Retinal pigment epithelial cell (primary cell): Measurements from ENCODE around the gene TAGAP.

Experiments used
- DNase-seq: peaks from one replicate; pipeline ENCODE4 v3.0.0-alpha.2; 2010; ENCODE audit warnings: low read depth
- H3K4me3 ChIP-seq: 2 replicates; pipeline ENCODE4 v1.5.1; 2011; ENCODE audit warnings: mild to moderate bottlenecking, low read length, control low read depth, moderate library complexity
- TF ChIP-seq, protein P1 (sequence below): conservative IDR thresholded peaks from 2 replicates; pipeline ENCODE4 v1.5.1; 2011; ENCODE audit warnings: low read depth, low read length, control low read depth, inconsistent platforms

Gene TAGAP

DNA sequence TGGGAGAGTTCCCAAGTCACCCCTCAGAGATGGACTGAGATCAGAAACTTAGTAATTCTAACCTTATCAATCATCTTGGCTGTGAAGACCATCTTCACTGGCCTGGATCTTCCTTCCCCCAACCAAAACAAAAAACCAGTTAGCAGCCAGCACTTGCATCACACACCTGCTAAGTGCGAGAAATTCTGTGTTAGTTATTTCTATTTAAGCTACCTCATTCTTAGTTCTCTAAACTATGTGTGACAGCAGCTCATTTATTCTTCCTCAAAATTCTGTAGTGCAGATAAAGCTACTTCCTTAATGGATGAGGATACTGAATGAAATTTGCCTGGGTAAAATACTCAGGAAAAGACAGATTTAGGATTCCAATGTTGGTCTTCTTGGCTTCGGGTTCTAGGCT lies 18.2 kb upstream of the TAGAP start:
- TF ChIP-seq, protein P1, sequence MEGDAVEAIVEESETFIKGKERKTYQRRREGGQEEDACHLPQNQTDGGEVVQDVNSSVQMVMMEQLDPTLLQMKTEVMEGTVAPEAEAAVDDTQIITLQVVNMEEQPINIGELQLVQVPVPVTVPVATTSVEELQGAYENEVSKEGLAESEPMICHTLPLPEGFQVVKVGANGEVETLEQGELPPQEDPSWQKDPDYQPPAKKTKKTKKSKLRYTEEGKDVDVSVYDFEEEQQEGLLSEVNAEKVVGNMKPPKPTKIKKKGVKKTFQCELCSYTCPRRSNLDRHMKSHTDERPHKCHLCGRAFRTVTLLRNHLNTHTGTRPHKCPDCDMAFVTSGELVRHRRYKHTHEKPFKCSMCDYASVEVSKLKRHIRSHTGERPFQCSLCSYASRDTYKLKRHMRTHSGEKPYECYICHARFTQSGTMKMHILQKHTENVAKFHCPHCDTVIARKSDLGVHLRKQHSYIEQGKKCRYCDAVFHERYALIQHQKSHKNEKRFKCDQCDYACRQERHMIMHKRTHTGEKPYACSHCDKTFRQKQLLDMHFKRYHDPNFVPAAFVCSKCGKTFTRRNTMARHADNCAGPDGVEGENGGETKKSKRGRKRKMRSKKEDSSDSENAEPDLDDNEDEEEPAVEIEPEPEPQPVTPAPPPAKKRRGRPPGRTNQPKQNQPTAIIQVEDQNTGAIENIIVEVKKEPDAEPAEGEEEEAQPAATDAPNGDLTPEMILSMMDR, result no peak
- no peak for DNase-seq
- no peak overlapping the region for H3K4me3 ChIP-seq

DNA sequence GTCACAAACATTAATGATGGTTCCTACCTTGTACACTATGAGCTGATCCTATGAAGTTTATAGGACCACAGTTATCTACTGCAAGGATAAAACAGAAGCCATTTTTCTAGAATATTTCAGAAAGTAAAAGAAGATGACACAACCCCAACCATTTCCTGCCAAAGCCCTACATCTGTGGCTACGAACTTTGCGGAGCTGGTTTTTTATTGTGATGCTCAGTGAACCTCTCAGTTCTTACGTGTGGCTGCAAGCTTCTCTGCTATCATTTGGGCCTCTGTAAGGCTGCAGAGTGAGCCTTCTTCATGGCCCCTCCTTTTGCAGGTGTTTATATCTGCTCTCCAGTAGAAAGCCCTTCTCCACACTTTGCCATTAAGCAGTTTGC lies 17.8 kb upstream of the TAGAP start:
- TF ChIP-seq, protein P1, result no peak
- DNase-seq, result no peak
- no peak overlapping the region for H3K4me3 ChIP-seq

DNA sequence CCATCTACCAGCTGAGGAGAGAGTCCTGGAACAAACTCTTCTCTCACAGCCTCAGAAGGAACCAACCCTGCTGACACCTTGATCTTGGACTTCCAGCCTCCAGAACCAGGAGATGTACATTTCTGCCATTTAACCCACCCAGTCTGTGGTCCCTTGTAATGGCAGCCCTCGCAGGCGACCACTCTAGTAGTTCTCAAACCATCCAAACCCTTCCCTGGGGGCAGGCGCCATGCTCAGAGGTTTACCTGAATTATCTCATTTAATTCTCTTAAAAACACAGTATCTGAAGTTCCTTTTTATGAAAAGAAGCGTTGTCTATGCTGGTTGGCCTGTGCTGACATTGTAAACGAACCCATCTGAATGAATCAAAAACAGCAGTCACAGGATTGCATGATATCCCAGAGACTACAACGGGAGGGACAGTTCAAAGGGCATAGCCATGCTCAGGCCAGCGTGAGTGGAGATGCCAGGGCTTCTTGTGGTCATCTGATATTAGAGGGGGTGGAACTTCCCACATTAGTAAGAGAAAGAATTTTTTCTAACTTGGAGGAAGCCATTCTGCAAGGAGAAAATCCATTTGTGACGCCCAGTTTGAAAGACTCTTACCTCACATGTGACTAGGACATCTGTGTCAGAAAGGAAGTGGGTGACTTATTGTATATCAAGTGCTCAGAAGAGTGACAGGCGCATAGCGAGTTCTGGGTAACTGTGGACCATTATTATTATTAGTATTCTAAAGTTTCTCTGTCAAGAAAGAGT lies 17.2 kb upstream of the TAGAP start:
- DNase-seq, result no peak
- TF ChIP-seq, protein P1, result no peak
- H3K4me3 ChIP-seq, result no peak overlapping the region

DNA sequence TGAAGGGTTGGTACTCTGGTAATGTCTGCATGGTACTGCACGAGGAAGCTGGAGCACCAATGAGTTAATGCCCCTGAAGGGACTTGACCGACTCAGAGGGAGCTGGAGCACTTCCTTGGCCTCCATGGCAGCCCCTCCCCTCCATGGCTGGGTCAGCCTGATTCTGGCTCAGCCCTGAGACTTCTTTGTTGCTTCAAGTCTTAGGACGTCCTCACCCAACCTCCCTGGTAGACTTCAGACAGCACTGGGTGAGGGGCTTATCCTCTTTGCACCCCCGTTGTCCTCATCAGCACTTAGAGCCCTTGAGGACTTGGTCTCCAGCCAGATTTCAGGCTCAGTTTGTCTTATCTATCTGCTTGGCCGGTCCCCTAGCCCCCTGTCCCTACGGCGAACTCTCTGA lies 16.4 kb upstream of the TAGAP start:
- no peak overlapping the region for H3K4me3 ChIP-seq
- TF ChIP-seq, protein P1, result no peak
- no peak for DNase-seq

DNA sequence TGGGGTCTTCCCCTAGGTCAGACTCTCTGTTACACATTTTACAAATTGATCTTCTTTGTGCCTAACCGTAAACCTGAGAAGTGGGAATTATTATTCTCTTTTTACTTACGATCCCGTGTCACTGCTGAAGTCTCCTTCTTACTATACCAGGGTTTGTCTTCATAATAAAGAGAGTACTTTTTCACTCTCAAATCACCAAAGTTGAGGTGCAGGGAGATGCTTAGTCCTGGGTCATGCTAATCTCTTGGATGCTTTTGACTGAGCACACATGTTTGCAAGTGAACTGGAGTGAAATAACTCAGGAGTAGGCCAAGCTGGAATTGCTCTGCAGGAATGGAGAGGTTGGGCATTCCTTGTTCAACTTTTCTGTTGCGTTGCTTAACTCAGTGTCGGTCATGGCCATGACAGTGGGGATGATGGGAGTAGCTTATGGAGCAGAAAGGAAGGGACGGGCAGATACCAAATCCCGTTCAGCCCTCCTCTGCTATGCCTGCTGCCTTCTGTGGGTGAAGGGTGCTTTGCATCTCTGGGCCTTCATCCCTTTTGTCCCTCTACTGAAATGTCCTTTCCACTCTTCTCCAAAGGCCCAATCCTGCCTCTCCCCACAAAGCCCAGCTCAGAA lies 15.2 kb upstream of the TAGAP start:
- TF ChIP-seq, protein P1, result no peak
- no peak overlapping the region for H3K4me3 ChIP-seq
- DNase-seq, result no peak

DNA sequence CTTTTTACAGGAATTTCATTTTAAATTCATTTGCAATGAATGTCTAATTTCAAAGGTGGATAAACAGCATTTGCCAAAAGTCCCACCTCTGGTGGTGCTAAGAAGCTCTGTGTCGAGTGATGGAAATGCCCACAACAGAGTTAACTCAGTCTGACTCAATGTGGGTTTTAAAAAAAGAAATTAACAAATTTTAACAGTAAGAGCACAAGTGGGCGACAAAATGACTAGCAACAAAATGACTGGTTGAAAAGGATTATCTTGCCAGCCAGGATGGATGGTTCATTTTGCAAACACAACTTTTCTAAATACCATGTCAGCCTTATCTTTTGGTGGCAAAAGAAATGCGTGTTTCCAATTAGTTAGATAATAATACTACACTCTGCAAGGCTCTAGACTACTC lies 14.3 kb upstream of the TAGAP start:
- H3K4me3 ChIP-seq, result no peak overlapping the region
- DNase-seq, result no peak
- TF ChIP-seq, protein P1, result no peak

DNA sequence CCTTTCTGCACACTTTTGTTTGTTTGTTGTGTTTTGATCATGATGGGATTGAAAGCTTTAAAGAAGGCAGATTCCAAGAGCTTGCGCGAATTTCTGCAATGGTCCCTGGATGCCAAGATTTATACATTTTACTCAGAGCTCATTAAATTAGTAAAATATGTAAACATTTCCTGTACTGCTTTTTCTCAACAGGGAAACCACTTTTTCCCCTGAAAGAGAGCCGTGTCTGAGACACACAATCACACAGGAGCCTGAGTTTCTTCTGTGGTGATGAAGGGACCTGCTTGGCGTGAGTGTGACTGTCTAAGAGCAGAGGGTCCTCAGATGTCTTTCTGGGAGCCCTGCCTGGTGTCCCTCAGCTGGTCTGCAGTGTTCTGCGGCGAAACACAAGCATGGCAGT lies 12.1 kb upstream of the TAGAP start:
- TF ChIP-seq, protein P1, result no peak

More for the DNA sequence above, 12.1 kb upstream of the TAGAP start:
- no peak overlapping the region for H3K4me3 ChIP-seq
- no peak for DNase-seq
